Limb (tissue), 2 donors: Measurements from ENCODE around the gene PDS5A.
"Not testable (repeated sequence)": the region's sequence is repeated elsewhere in the genome, so short reads cannot be mapped to it uniquely, and the experiment has no call there.

Experiments
- DNase-seq, 2 donors: peaks; one replicate each; pipeline ENCODE4 v3.0.0-alpha.2; 2016; ENCODE audit errors: extremely low spot score in 2 of 2

Gene PDS5A

DNA sequence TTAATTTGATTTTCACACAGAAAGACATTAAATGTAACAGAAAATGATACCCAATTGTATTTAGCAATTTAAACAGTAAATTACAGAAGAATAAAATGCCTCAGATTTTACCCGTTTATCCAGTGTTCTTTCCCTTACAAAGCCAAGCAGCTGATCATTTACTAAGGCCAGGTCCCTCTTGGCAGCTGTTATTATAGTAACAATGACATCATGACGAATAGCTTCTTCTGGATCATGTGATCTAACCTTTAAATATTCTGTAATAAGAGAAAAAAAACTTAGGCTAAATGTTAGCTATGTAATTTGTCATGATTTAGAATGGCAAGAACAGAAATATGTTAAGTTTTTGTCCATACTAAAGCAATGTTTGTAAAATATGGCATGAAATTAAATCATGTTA, 69.4 kb downstream of the PDS5A start:
- DNase-seq, result no peak

DNA sequence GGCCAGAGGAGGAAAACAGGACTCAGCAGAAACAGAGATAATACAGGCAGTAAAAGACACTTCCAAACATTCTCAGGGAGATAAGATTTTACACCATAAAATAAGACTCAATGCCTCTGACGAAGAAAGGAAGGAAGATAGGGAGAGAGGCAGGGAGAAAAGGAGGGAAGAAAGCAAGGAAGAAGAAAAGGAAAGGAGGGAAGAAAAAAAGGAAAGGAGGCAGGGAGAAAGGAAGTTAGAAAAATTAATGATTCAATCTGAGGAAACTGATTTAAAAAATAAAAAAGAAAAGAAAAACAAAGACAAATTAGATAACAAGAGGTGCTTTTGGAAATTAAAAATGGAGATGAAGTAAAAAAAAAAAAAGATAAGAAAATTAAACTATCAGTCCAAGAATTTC, 72.1 kb downstream of the PDS5A start:
- no peak for DNase-seq

DNA sequence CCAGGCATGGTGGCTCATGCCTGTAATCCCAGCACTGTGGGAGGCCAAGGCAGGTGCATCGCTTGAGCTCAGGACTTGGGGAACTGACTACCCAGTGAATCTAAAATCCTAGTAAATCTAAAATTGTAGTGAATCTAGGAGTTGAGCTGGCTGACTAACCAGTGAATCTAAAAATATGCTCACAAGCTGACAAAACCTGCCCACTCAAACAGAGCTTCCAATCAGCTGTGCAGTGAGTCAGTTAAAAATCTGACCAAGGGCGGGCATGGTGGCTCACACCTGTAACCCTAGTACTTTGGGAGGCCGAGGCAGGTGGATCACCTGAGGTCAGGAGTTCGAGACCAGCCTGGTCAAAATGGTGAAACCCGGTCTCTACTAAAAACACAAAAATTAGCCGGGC, 72.7 kb downstream of the PDS5A start:
- not testable (repeated sequence) for DNase-seq

DNA sequence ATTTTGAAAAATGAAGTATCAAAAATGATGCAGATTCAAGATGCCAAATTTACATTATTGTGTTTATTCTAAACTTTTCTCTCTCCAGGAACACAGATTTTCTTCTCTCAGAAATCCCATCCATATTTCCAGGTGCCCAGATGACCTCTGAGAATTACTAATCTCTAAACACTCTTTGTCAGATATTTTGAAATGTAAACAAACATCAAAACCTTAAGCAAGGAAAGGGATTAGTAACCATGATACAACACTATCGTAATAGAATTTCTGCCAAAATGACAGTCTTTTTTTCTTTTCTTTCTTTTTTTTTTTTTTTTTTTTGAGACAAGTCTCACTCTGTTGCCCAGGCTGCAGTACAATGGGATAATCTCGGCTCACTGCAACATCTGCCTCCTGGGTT, 76.7 kb downstream of the PDS5A start:
- no peak for DNase-seq

DNA sequence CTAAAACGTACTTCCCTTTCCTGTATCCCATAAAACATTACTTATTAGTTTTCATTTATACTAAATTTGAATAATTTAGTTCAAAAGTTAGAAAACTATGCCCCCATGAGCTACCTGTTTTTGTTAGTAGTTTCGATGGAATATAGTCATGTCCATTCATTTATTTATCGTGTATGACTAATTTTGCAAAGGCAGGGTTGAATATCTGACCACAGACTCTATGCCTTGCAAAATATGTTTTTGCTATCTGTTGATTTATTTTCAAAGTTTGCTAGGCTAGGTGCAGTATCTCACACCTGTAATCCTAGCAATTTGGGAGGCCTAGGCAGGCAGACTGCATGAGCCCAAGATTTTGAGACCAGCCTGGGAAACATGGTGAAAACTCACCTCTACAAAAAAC, 78.4 kb downstream of the PDS5A start:
- DNase-seq, result no peak

DNA sequence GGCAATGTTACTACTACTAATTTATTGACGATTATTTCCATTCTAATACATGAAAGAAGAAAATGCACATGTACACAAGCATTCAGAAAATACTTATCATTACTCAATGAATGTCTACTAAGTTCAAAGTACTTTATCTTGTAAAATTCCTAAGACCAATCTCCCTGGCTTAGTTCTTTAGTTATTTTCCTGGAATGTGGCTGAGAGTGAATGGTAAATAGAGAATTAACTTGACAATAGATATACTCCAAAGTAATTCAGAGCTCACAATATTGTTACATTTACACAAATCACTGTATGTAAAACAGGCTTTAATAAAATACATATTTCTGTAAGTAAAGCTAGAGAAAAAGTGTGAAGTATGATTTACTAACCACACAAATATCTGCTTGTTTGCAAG, 79.7 kb downstream of the PDS5A start:
- no peak for DNase-seq

DNA sequence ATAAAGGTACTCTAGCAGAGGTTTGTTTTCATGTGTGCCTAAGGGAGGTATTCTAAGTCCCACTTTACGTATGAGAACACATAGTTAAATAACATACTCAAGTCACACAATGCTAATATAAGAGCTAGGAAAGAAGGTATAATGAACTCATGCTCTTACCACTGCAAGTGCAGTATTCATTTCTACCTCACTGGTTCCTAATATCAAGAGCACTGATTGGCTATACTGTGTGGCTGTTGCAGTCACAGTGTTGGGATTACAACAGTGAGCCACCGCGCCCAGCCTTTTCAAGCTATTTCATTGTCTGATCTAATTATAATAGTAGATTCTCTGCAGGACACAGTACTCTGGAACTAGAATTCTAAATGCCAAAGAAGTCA, 84.0 kb downstream of the PDS5A start:
- DNase-seq, result no peak

DNA sequence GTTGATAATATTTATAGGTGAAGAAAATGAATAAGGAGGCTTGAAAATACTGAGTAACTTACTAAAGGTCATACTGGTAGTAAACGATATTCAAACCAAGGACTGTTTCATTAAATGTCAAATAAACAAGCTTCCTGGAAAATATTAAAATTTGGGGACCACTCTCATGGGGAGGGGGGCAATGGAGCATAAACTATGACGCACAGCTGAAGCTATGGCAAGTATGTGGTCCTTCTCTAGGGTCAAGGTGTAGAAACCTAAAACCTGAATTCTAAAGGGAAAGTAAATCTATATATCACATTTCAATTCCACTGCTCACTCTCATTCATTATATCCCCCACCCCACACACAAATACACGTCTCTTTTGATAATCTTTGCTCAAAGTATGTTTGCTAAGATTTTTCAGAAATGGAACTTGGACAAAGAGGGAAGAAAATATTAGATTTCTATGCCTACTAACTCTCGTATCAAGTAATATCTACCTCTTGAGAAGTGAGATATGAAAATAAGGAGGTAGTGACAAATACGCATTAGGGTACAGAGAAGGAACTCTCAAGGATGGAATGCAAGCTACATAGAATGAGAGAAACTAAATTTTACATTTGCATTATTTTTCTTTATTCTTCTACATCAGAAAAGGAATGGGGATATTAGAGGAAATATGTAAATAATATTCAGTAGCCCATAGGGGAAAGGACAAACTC, 84.6 kb downstream of the PDS5A start:
- no peak for DNase-seq

DNA sequence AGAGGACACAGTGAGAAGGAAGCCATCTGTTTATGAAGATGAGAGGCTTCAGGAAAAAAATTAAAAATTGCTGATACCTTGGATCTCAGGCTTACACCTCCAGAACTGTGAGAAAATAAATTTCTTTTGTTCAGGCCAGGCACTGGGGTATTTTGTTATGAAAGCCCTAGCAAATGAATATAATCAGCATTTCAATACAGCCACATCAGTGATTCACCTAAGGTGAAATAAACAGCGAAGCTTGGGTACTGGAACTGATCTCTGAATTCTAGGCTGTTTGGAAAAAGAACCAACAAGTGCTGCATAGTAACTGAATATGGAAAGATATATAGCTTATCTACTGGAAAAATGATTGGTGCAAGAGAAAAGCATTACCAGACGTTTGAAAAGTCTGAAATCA, 88.5 kb downstream of the PDS5A start:
- no peak for DNase-seq

DNA sequence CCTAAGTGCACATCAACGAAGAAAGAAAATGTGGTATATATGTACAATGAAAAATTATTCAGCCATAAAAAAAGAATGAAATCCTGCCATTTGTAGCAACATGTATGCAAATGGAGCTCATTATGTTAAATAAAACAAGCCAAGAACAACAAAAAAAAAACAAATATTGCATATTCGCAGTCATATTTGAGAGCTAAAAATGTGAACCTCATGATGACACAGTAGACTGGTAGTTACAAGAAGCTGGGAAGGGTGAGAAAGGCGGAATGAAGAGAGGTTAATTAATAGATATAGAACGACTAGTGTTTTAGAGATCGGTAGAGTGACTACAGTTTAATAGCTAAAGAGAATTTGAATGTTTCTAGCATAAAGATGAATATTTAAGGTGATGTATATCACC, 89.2 kb downstream of the PDS5A start:
- no peak for DNase-seq

DNA sequence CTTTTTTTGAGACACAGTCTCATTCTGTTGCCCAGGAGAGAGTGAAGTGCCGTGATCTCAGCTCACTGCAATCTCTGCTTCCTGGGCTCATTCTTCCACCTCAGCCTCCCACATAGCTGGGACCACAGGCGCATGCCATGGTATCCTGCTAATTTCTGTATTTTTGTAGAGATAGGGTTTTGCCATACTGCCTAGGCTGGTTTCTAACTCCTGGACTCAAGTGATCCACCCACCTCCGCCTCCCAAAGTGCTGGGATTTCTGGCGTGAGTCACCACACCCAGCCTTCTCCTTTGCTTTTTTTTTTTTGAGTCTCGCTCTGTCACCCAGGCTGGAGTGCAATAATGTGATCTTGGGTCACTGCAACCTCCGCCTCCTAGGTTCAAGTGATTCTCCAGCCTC, 94.1 kb downstream of the PDS5A start:
- no peak for DNase-seq

DNA sequence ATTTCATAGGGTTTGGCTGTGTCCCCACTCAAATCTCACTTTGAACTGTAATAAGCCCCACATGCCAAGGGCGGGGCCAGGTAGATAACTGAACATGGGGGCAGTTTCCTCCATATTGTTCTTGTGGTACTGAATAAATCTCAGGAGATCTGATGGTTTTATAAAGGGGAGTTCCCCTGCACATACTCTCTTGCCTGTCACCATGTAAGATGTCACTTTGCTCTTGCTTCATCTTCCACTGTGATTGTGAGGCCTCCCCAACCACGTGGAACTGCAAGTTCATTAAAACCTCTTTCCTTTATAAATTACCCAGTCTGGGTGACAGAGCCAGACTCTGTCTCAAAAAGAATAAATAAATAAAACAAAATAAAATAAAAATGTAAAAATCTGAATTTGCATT, 95.9 kb downstream of the PDS5A start:
- DNase-seq, result no peak

DNA sequence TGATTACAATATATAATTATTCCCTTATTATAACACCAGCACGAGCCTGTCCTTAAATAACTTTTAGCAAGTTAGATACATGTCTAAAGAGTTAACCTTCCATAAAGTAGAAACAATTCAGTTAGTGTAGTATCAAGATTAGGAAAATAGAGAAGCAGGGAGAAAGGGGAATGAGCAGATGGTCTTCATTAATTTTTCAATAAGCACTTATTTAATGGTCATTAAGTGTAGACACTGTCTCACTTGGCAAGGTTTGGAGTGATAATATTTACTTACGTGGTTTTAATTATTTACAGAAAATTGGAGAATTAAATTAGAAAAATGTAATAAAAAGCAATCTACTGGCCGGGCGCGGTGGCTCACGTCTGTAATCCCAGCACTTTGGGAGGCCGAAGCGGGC, 99.7 kb downstream of the PDS5A start:
- no peak for DNase-seq

DNA sequence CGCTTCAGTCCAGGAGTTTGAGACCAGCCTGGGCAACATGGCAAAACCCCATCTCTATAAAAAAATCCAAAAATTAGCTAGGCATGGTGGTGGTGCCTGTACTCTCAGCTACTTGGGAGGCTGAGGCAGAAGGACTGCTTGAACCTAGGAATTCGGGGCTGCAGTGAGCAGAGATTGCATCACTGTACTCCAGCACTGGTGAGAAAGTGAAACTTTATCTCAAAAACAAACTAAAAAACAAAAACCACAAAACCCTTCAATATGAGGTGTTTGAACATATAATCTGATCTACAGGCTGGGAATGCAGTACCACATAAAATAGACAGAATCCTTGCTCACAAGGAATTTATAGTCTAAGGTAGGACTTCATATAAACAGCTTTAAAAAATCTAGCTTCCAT, 103.9 kb downstream of the PDS5A start:
- no peak for DNase-seq

DNA sequence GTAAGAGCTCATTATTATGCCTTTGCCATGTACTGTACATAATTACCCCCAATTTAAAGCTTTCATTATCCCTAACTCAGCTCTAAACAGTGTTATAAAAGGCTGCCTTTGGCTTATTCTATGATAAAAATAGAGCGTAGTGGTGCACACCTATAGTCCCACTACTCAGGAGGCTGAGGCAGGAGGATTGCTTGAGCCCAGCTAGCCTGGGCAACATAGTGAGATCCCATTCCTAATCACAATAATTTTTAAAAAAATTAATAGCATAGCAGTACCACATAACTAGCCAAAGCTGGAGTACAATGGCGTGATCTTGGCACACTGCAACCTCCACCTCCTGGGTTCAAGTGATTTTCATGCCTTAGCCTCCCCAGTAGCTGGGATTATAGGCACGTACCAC, 112.4 kb downstream of the PDS5A start:
- DNase-seq, result no peak

DNA sequence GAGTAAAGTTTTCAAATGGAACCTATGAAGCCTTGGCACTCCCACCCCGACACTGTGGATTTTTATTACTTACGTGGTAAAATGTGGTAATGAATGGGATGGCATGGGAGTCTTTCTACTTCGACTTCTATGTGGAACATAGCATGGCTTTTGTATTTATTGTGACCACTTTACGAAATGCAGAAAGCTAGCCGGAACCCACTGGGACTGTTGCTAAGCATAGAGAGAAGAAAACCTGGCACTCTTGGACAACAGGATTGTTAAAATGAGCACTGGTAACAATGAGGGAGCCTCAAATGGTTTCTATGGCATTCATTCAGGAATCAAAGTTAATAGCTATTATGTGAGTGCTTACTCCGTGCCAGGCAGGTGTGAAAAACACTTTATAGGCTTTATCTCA, 113.3 kb downstream of the PDS5A start:
- DNase-seq, result no peak

DNA sequence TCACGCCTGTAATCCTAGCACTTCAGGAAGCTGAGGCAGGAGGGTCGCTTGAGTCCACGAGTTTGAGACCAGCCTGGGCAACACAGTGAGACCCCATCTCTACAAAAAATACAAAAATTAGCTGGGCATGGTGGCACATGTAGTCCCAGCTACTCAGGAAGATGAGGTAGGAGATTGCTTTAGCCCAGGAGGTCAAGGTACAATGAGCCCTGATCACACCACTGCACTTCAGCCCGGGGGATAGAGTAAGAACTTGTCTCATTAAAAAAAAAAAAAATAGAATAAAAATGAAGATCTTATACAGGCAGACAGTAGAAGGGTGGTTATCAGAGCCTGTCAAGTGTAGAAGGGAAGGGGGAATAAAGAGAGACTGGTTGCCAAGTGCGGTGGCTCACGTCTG, 116.9 kb downstream of the PDS5A start:
- no peak for DNase-seq

DNA sequence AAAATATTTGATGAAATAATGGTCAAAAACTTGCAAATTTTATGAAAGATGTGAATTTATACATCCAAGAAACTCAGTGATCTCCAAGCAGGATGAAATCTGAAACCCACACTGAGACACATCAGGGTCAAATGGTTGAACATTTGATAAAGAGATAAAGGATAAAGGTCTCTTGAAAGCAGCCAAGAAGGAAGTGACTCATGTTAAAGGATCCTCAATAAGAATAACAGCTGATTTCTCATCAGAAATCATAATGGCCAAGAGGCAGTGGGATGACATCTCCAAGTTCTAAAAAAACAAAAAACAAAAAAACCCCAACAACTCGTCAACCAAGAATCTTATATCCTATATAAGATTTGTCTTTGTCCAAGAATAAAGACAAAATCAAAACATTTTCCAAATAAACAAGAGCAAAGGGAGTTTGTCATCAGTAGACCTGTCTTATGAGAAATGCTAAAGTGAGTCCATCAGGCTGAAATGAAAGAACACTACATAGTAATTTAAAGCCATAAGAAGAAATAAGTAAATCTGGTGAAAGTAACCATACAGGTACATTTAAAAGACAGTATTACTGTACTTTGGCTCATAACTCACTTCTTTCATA, 121.7 kb downstream of the PDS5A start:
- DNase-seq, result no peak

DNA sequence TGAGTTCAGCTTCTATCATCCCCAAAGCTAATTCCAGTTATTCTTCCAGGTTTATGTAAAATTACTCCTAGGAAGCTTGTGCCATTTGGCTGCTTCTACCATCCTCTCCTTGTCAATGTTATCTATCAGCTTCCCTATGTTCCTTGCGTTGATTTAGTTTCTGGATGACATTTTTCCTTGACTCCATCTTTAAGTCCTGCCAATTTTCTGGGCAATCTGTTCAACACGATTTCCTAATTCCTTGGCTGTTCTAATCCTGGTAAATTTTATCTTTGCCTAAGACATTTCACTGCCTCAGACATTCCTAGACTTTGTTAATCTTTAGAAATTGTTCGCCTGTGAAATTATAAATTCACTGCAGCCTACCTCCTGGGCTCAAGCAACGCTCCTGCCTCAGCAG, 125.1 kb downstream of the PDS5A start:
- no peak for DNase-seq

DNA sequence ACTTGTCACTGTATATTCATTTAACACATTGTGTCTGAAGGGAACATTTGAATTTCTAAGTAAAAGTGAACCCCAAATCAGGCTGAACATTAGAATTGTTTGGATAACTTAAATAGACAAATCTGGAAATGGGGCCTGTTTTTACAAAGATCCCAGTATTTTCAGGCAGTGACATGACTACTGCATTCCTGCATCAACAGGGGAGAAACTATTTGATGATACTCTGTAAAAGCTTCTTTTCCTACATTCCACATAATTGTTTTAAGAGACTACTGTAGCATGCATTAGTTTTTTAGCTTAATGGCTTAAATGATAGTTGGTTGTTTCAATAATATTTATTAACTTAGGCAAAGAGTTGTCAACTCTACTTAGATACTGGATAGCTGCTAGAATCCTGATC, 127.0 kb downstream of the PDS5A start:
- no peak for DNase-seq

DNA sequence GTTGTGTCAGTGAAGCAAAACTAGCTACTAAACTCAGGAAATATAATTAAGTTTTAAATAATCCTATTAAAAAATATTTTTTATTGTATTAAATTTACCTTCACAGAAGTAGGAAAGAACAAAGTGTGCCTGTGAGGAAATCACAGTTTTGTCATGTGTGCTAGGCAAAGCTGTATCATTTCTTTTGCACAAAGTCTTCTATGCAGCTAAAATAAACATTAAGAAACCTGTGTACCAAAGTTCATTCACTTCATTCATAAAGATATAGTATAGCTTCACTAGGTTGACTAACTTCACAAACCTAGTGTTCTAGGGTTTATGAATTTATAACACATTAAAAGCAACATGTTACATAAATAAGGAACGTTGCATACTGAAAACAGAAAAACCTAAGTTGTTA, 131.0 kb downstream of the PDS5A start:
- DNase-seq, result no peak

DNA sequence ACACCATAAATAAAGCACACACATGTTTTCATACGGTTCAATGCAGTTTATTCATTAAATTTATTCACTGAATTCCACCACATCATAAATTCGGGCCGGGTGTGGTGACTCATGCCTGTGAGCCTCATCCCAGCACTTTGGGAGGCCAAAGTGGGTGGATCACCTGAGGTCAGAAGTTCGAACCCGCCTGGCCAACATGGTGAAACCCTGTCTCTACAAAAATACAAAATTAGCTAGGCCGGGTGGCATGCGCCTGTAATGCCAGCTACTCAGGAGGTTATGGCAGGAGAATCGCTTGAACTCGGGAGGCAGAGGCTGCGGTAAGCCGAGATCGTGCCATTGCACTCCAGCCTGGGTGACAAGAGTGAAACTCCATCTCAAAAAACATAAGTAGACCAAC, 131.6 kb downstream of the PDS5A start:
- no peak for DNase-seq

DNA sequence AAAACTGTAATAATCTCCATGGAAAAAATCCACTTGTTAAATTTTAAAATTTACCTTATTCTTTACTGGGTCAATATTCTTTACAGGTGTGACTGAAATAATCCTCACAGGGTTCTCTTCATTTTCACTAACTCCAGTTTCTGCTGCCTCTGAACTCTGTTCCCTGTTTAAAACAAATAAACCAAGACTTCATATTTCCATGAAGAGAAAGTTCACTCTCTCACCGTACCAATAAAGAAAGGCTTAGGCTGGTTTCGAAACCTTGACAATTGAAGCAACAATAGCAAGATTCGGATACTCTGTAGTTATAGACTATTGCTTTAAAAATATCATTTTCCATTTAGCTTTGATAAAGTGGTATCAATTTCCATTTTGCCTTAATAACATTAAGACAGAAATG, 135.8 kb downstream of the PDS5A start:
- DNase-seq, result no peak

DNA sequence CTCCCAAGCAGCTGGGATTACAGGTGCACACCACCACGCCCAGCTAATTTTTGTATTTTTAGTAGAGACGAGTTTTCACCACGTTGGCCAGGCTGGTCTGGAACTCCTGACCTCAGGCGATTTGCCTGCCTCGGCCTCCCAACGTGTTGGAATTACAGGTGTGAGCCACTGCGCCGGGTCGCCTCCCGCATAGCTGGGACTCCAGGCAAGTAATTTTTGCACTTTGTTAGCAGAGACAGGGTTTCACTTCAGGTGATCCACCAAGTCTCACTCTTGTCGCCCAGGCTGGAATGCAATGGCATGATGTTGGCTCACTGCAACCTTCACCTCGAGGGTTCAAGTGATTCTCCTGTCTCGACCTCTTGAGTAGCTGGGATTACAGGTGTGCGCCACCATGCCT, 137.2 kb downstream of the PDS5A start:
- not testable (repeated sequence) for DNase-seq
